Activated naive CD8-positive, alpha-beta T cell treated with anti-CD3 and anti-CD28 coated beads for 36 hours (primary cell): ENCODE results near the gene PCGF3. TPM values are rescaled to one million over a fixed set of nuclear protein-coding genes. Genes with fewer than 3 reads are reported as not detected.
A peak's percentile ranks its signal among the peaks of the same experiment; 100 is the strongest.

Experiments used
- DNase-seq: peaks from one replicate; pipeline ENCODE4 v3.0.0; 2021
- H3K27ac Mint-ChIP-seq: one replicate; pipeline ENCODE4 v1.8.0; 2022; ENCODE audit warnings: mild to moderate bottlenecking, moderate library complexity, mixed read lengths
- H3K27me3 Mint-ChIP-seq: one replicate; pipeline ENCODE4 v1.8.0; 2022; ENCODE audit warnings: mild to moderate bottlenecking, mixed read lengths
- H3K36me3 Mint-ChIP-seq: one replicate; pipeline ENCODE4 v1.8.0; 2021; ENCODE audit warnings: mild to moderate bottlenecking, mixed read lengths
- H3K4me1 Mint-ChIP-seq: one replicate; pipeline ENCODE4 v1.8.0; 2021; ENCODE audit warnings: mixed read lengths
- H3K4me3 Mint-ChIP-seq: one replicate; pipeline ENCODE4 v1.8.0; 2022; ENCODE audit warnings: mild to moderate bottlenecking, moderate library complexity, mixed read lengths
- H3K9me3 Mint-ChIP-seq: one replicate; pipeline ENCODE4 v1.8.0; 2022; ENCODE audit warnings: mixed read lengths
- total RNA-seq, 2 experiments: library from RNA; stranded (reverse); gene quantifications; one replicate each; pipeline ENCODE4 v1.2.3, GENCODE V29; 2021

PCGF3 gene
- total RNA-seq, 2 experiments from 2014 or later: 19.7 to 21.2 TPM

- Mint-ChIP-seq H3K9me3 (no peaks in the 10 kb centered on the region), H3K27me3 (peaks cover 43% of the 10 kb centered on the region), H3K4me3 (no peak overlapping the region), H3K36me3 (no peaks in the 10 kb centered on the region), H3K27ac (no peak overlapping the region), H3K4me1 (peaks cover 17% of the 10 kb centered on the region)
- DNase-seq: no peak
Measured at GRCh38 chr4:786861-787300, 81.2 kb downstream of the PCGF3 start.

DNA sequence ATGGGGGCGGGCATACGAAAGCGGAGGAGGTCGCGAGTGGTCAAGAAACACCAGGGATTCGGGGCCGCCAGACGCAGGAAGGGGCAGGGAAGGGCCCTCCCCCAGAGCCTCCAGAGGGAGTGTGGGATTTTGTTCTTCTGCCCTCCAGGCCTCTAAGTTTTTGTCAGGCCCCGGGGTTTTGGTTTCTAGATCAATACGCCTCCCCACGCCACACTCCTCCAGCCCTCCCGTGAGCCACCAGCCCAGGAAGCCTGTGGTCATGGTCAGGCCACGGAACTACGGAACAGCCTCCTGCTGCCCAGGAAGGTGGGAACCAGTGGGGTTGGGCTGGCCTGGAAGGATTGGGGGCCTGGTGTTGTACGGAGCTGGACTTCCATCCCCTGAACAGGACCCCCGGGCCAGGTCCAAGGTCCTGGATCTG, 81.9 kb downstream of the PCGF3 start:
- Mint-ChIP-seq H3K4me3 (no peak overlapping the region), H3K27ac (no peak overlapping the region), H3K27me3 (peaks cover 47% of the 10 kb centered on the region)

GRCh38 chr4:788006-788635, 82.5 kb downstream of the PCGF3 start:
- no peak overlapping the region for H3K4me3 Mint-ChIP-seq
- H3K27ac Mint-ChIP-seq: no peak overlapping the region
- H3K9me3 Mint-ChIP-seq: no peaks in the 10 kb centered on the region
- H3K36me3 Mint-ChIP-seq: no peaks in the 10 kb centered on the region
- peaks cover 50% of the 10 kb centered on the region for H3K27me3 Mint-ChIP-seq
- H3K4me1 Mint-ChIP-seq: peaks cover 17% of the 10 kb centered on the region
- DNase-seq: no peak

More for the DNA sequence above, 81.9 kb downstream of the PCGF3 start:
- DNase-seq: no peak
- Mint-ChIP-seq H3K36me3 (no peaks in the 10 kb centered on the region), H3K9me3 (no peaks in the 10 kb centered on the region), H3K4me1 (peaks cover 12% of the 10 kb centered on the region)

DNA sequence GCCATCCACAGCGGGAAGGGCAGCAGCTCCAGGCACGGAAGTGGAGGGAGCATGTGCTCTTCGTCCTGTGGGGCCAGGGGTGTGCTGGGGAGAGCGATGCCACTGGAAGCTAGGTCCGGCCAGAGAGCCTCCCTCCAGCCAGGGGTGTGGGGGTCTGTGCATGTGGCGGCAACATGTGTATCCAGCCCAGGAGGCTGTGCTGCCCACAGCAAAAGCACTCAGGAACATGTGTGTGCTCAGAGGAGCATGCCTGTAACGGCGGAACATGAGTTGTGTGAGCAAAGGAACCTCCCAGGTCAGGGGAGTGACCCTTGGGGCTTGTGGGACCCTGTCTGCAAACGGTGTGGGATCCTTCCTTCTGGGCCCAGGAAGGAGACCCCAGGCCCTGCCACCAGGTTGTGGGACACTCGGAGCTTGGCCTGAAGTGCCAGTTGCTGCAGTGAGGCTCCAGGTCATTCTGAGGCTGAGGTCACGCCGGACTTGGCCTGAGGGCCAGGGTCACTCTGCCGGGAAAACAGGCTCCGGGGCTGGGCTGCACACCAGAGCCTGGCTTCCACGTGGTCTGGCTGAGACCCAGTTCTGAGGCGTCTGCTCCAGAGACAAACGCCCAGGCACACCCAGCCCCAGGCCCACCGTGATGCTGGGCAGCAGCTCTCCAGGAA, 83.1 kb downstream of the PCGF3 start:
- Mint-ChIP-seq H3K27me3 (peaks cover 50% of the 10 kb centered on the region), H3K36me3 (no peaks in the 10 kb centered on the region), H3K9me3 (no peaks in the 10 kb centered on the region), H3K4me1 (peaks cover 19% of the 10 kb centered on the region), H3K4me3 (no peak overlapping the region), H3K27ac (no peak overlapping the region)
- DNase-seq: no peak

DNA sequence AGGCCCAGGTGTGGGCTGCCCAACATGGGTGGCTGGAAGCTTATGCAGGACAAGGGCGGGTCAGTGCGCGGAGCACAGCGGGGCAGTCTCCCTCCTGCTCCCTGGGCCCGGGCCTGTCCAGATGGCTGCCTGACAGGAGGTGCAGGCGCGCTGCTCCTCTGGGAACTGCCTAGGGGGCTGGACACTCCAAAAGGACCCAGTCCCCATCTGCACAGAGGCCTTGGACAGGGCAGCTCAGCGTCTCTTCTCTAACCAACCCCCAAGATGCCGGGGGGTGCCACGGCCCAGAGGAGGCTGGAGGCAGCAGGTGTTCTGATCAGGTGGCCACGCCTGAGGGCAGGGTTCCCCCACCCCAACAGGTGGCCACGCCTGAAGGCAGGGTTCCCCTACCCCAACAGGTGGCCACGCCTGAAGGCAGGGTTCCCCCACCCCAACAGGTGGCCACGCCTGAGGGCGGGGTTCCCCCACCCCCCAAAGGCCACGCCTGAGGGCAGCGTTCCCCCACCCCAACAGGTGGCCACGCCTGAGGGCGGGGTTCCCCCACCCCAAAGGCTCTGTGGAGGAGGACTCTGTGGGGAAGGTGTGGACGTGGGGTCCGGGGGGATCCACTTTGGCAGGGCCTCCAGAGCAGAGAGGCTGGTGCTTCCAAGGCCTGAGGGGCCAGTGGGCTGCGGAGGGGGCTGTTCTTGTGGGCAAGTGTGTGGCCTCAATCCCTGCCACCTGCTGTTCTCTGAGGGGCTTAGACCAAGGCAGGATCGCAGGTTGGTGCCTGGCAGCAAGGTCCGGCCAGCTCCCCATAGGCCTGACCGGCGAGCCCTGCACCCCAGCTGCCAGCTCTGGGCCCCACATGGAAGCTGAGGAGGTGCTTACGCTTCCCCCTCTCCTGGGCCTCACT, 84.2 kb downstream of the PCGF3 start:
- no peak for DNase-seq
- H3K4me3 Mint-ChIP-seq: no peak overlapping the region
- no peaks in the 10 kb centered on the region for H3K36me3 Mint-ChIP-seq
- H3K9me3 Mint-ChIP-seq: no peaks in the 10 kb centered on the region
- peaks cover 26% of the 10 kb centered on the region for H3K4me1 Mint-ChIP-seq
- H3K27me3 Mint-ChIP-seq: peaks cover 50% of the 10 kb centered on the region
- H3K27ac Mint-ChIP-seq: no peak overlapping the region

DNA sequence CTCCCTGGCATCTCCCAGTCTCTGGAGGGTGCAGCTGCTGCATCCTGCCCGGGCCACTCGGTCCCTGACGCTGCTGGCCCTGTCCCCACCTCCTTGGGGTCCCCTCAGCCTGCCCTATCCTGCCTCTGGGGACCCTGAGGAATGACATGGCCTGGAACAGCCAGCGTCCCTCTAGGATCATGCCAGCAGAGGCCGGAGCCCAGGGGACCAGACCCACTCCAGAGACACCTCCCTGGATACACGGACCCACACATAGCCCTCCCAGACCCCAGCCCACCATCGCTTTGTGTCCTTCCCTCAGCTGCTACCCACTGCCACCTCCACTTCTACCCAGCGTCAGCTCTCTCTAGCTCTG, 84.8 kb downstream of the PCGF3 start:
- Mint-ChIP-seq H3K4me3 (no peak overlapping the region), H3K27me3 (peaks cover 46% of the 10 kb centered on the region), H3K4me1 (peaks cover 25% of the 10 kb centered on the region), H3K36me3 (no peaks in the 10 kb centered on the region), H3K9me3 (no peaks in the 10 kb centered on the region), H3K27ac (no peak overlapping the region)
- no peak for DNase-seq

GRCh38 chr4:791252-791897, 85.7 kb downstream of the PCGF3 start:
- Mint-ChIP-seq H3K27ac (no peak overlapping the region), H3K4me1 (peaks cover 25% of the 10 kb centered on the region), H3K9me3 (no peaks in the 10 kb centered on the region), H3K27me3 (peaks cover 45% of the 10 kb centered on the region), H3K36me3 (no peaks in the 10 kb centered on the region), H3K4me3 (no peak overlapping the region)
- no peak for DNase-seq

- no peak overlapping the region for H3K4me3 Mint-ChIP-seq
- H3K27me3 Mint-ChIP-seq: peaks cover 48% of the 10 kb centered on the region
- DNase-seq: peak; percentile 60
- peaks cover 25% of the 10 kb centered on the region for H3K4me1 Mint-ChIP-seq
- no peaks in the 10 kb centered on the region for H3K9me3 Mint-ChIP-seq
- H3K27ac Mint-ChIP-seq: no peak overlapping the region
- no peaks in the 10 kb centered on the region for H3K36me3 Mint-ChIP-seq
Measured at GRCh38 chr4:791898-792625, 86.4 kb downstream of the PCGF3 start.

DNA sequence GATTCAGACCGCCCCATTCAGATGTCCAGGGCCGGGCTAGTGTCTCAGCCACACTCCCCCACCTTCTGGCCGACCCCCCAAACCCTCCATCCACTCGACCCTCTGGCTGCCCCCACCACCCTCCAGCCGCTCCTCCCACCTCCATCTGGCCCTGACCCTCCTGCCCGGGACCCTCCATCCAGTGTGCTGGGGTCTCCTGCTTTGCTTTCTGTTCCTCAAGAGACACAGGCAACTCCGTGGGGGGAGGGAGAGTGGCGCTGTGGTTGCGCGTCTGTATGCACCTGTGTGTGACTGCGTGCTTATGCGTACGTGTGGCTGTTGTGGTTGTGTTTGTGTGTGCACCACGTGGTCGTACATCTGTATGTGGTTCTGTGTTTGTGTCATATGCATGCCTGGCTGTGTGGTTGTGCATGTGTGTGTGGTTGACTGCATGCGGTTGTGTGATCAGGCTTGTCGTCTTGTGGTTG, 87.0 kb downstream of the PCGF3 start:
- peak overlapping the region; percentile 38 for H3K4me3 Mint-ChIP-seq
- H3K27ac Mint-ChIP-seq: no peak overlapping the region
- peaks cover 20% of the 10 kb centered on the region for H3K4me1 Mint-ChIP-seq
- H3K9me3 Mint-ChIP-seq: no peaks in the 10 kb centered on the region
- no peaks in the 10 kb centered on the region for H3K36me3 Mint-ChIP-seq
- DNase-seq: no peak
- H3K27me3 Mint-ChIP-seq: peaks cover 42% of the 10 kb centered on the region

DNA sequence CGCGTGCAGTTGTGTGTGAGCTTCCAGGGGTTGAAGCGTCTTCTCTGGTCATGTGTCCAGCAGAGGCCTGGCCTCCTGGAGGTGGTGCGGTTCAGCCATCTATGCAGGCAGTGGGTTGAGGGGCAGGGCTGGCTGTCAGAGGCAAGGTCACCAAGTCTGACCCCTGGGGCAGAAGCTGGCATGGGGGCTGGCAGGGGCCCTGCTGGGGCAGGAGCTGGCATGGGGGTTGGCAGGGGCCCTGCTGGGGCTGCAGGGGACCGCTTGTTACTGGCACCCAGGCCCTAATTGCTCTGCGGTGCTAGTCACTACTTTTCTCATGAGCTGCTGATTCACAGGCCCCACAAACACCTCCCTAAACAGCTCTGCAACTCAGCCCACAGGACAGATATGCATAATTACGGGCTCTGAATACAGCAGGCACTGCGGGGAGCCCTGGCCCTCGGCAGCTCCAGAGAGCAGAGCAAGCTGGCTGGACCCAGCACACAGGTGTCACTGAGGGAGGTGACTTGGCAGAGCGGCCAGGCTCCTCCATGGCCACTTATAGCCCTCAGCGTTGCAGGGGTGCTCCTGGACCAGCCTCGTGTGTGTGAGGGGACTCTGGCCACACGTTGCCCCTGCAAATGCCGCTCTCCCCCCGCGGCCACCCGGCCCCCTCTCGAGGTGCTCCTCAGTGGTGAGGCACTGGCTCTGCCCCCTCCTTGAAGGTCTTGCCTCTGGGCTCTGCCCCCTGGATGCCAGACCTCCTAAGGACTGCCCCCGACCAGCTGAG, 87.6 kb downstream of the PCGF3 start:
- peak overlapping the region; percentile 38 for H3K4me3 Mint-ChIP-seq
- DNase-seq: no peak
- peaks cover 41% of the 10 kb centered on the region for H3K27me3 Mint-ChIP-seq
- no peak overlapping the region for H3K27ac Mint-ChIP-seq
- H3K4me1 Mint-ChIP-seq: peaks cover 19% of the 10 kb centered on the region
- H3K36me3 Mint-ChIP-seq: no peaks in the 10 kb centered on the region
- H3K9me3 Mint-ChIP-seq: no peaks in the 10 kb centered on the region

GRCh38 chr4:793941-794621, 88.4 kb downstream of the PCGF3 start:
- no peak overlapping the region for H3K4me3 Mint-ChIP-seq
- H3K9me3 Mint-ChIP-seq: no peaks in the 10 kb centered on the region
- H3K27me3 Mint-ChIP-seq: peaks cover 41% of the 10 kb centered on the region
- no peak for DNase-seq
- no peaks in the 10 kb centered on the region for H3K36me3 Mint-ChIP-seq
- H3K4me1 Mint-ChIP-seq: peaks cover 26% of the 10 kb centered on the region
- H3K27ac Mint-ChIP-seq: no peak overlapping the region

GRCh38 chr4:794900-795725, 89.5 kb downstream of the PCGF3 start:
- peaks cover 41% of the 10 kb centered on the region for H3K27me3 Mint-ChIP-seq
- H3K27ac Mint-ChIP-seq: no peak overlapping the region
- DNase-seq: no peak
- H3K9me3 Mint-ChIP-seq: no peaks in the 10 kb centered on the region
- peak overlapping the region; percentile 34 for H3K4me3 Mint-ChIP-seq
- H3K4me1 Mint-ChIP-seq: peaks cover 35% of the 10 kb centered on the region
- H3K36me3 Mint-ChIP-seq: no peaks in the 10 kb centered on the region

GRCh38 chr4:795726-796119, 90.1 kb downstream of the PCGF3 start:
- Mint-ChIP-seq H3K4me1 (peaks cover 36% of the 10 kb centered on the region), H3K9me3 (no peaks in the 10 kb centered on the region), H3K36me3 (no peaks in the 10 kb centered on the region), H3K27ac (no peak overlapping the region), H3K27me3 (peaks cover 36% of the 10 kb centered on the region), H3K4me3 (no peak overlapping the region)
- DNase-seq: no peak
